DOHH2 (cell line): ENCODE data around the gene ZNF609.

Source experiments
- H3F3A ChIP-seq: fragments of 200-600 bp; sonication (generic), shearing (Covaris generic); 2 replicates; pipeline ENCODE4 v1.6.0; 2016; ENCODE audit warnings: antibody characterized with exemption, mild to moderate bottlenecking; ENCODE audit not compliant: control insufficient read depth, insufficient read depth
- H3K27ac ChIP-seq: fragments of 200-600 bp; sonication (generic); 2 replicates; pipeline ENCODE4 v1.5.1; 2014; ENCODE audit warnings: low read depth, mild to moderate bottlenecking, low read length, moderate library complexity
- H3K27me3 ChIP-seq: fragments of 200-600 bp; sonication (generic); 2 replicates; pipeline ENCODE4 v1.6.1; 2014; ENCODE audit warnings: mild to moderate bottlenecking, low read length, mixed read lengths; ENCODE audit not compliant: control insufficient read depth
- H3K36me3 ChIP-seq: fragments of 200-600 bp; sonication (generic); 2 replicates; pipeline ENCODE4 v1.6.1; 2014; ENCODE audit warnings: mild to moderate bottlenecking, low read length, moderate library complexity, mixed read lengths; ENCODE audit not compliant: control insufficient read depth
- H3K4me1 ChIP-seq: fragments of 200-600 bp; sonication (generic); 2 replicates; pipeline ENCODE4 v1.6.1; 2014; ENCODE audit warnings: mild to moderate bottlenecking, low read length, mixed read lengths; ENCODE audit not compliant: control insufficient read depth
- H3K4me2 ChIP-seq: fragments of 200-600 bp; sonication (generic); 2 replicates; pipeline ENCODE4 v1.6.0; 2014; ENCODE audit warnings: mild to moderate bottlenecking, low read length, moderate library complexity
- H3K4me3 ChIP-seq: fragments of 200-600 bp; sonication (generic); 2 replicates; pipeline ENCODE4 v1.5.1; 2014; ENCODE audit warnings: mild to moderate bottlenecking, low read length, mixed read lengths
- H3K79me2 ChIP-seq: fragments of 200-600 bp; sonication (generic); 2 replicates; pipeline ENCODE4 v1.6.1; 2014; ENCODE audit warnings: mild to moderate bottlenecking, low read length, mixed read lengths; ENCODE audit not compliant: control insufficient read depth
- H3K9me2 ChIP-seq: fragments of 200-600 bp; sonication (generic); replicated peaks from 2 replicates; pipeline ENCODE4 v1.6.1; 2014; ENCODE audit warnings: mild to moderate bottlenecking, low read length, mixed read lengths; ENCODE audit not compliant: control insufficient read depth
- H3K9me3 ChIP-seq: fragments of 200-600 bp; sonication (generic); 2 replicates; pipeline ENCODE4 v1.6.1; 2014; ENCODE audit warnings: antibody characterized with exemption, low read length, mixed read lengths; ENCODE audit not compliant: control insufficient read depth, insufficient read depth
- H4K20me1 ChIP-seq: fragments of 200-600 bp; sonication (generic); 2 replicates; pipeline ENCODE4 v1.6.0; 2014; ENCODE audit warnings: low read depth, mild to moderate bottlenecking, antibody characterized with exemption, low read length, moderate library complexity; ENCODE audit not compliant: control insufficient read depth, insufficient read depth
- CTCF ChIP-seq: fragments of 200-600 bp; sonication (generic); IDR thresholded peaks from one replicate; pipeline ENCODE4 v1.5.1; 2014; ENCODE audit warnings: antibody characterized with exemption, mild to moderate bottlenecking, low read depth, low read length; ENCODE audit not compliant: poor library complexity, severe bottlenecking
- EZH2phosphoT487 ChIP-seq: fragments of 200-600 bp; sonication (generic); IDR thresholded peaks from 2 replicates; pipeline ENCODE4 v1.6.1; 2017; ENCODE audit warnings: borderline replicate concordance, mild to moderate bottlenecking, antibody characterized with exemption, low read length, moderate library complexity, mixed read lengths

ZNF609 gene

GRCh38 chr15:64691896-64692565 lies 231.7 kb downstream of the ZNF609 start:
- peaks cover 54% of the 10 kb centered on the region for H3K36me3 ChIP-seq

DNA sequence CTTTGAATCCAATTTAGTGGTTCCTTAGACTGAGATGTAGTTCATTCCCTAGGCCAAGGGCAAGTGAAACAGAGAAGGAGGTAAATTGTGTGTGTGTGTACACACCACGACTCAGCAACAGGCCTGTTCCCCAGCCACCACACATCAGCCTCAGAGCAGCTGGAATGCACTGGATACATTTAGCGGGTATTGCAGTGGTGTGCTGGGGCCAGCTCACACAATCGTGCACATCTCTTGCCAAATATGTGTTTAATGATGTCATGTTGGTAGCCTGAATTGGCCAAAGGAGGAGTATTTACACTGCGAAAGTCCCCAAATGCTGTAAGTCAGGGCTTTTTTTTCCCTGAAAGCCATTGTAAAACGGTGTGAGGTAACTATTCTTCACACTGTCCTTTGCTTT lies 232.8 kb downstream of the ZNF609 start:
- H4K20me1 ChIP-seq: peaks cover 18% of the 10 kb centered on the region
- no peaks in the 10 kb centered on the region for H3K9me2 ChIP-seq
- TF ChIP-seq CTCF (no peak), EZH2phosphoT487 (no peak)
- H3F3A ChIP-seq: peaks cover 5% of the 10 kb centered on the region
- H3K79me2 ChIP-seq: peaks cover 34% of the 10 kb centered on the region
- no peaks in the 10 kb centered on the region for H3K9me3 ChIP-seq
- H3K27me3 ChIP-seq: no peaks in the 10 kb centered on the region
- H3K4me1 ChIP-seq: peaks cover 22% of the 10 kb centered on the region
- H3K4me2 ChIP-seq: no peak overlapping the region
- peaks cover 44% of the 10 kb centered on the region for H3K36me3 ChIP-seq
- H3K4me3 ChIP-seq: no peak overlapping the region
- H3K27ac ChIP-seq: no peak overlapping the region

More at GRCh38 chr15:64691896-64692565, 231.7 kb downstream of the ZNF609 start:
- Histone ChIP-seq H3K4me3 (no peak overlapping the region), H3K9me3 (no peaks in the 10 kb centered on the region), H3K27me3 (no peaks in the 10 kb centered on the region), H3F3A (peaks cover 5% of the 10 kb centered on the region), H4K20me1 (peaks cover 15% of the 10 kb centered on the region), H3K27ac (no peak overlapping the region), H3K4me1 (peaks cover 22% of the 10 kb centered on the region), H3K79me2 (peaks cover 28% of the 10 kb centered on the region), H3K4me2 (no peak overlapping the region), H3K9me2 (no peaks in the 10 kb centered on the region)
- TF ChIP-seq EZH2phosphoT487 (no peak), CTCF (no peak)

DNA sequence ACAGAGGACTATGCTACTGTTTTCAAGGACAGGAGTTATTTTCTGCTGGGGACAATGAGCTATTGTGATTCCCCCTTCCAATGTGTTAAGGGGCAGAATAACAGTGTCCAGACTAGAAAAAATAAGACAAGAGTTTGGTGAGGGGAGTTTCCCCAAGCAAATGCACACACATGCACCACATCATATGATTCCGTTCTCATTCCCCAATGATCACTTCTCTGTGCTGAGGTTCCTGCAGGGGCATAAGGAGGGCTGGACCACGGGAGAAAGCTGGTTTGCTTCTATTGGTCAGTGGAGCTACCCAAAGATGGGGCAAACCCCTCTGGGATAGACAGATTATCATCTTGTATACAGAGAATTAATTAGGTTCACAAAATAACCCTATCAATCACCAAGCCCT lies 234.4 kb downstream of the ZNF609 start:
- H3F3A ChIP-seq: peaks cover 5% of the 10 kb centered on the region
- peaks cover 33% of the 10 kb centered on the region for H3K4me1 ChIP-seq
- H3K79me2 ChIP-seq: peaks cover 51% of the 10 kb centered on the region
- H3K4me2 ChIP-seq: peak overlapping the region; percentile 57
- H3K9me3 ChIP-seq: no peaks in the 10 kb centered on the region
- TF ChIP-seq CTCF: no peak
- TF ChIP-seq EZH2phosphoT487: no peak
- no peaks in the 10 kb centered on the region for H3K27me3 ChIP-seq
- peak overlapping the region; percentile 30 for H3K27ac ChIP-seq
- peaks cover 31% of the 10 kb centered on the region for H3K36me3 ChIP-seq
- no peaks in the 10 kb centered on the region for H3K9me2 ChIP-seq
- H4K20me1 ChIP-seq: peaks cover 28% of the 10 kb centered on the region
- peak overlapping the region; percentile 44 for H3K4me3 ChIP-seq
